Ectodermal cell (in vitro differentiated cells): Measurements from ENCODE around the gene NSMCE4A.
"Not testable (repeated sequence)": the region's sequence is repeated elsewhere in the genome, so short reads cannot be mapped to it uniquely, and the experiment has no call there.

ENCODE experiments used
- H3K27ac ChIP-seq: 2 replicates; pipeline ENCODE4 v1.7.0; 2013; ENCODE audit warnings: mild to moderate bottlenecking, low read depth, low read length; ENCODE audit not compliant: insufficient read depth, poor library complexity, severe bottlenecking
- H3K27me3 ChIP-seq: 2 replicates; pipeline ENCODE4 v1.7.0; 2013; ENCODE audit warnings: mild to moderate bottlenecking, low read length; ENCODE audit not compliant: insufficient read depth, control insufficient read depth, poor library complexity, severe bottlenecking
- H3K36me3 ChIP-seq: one replicate; pipeline ENCODE4 v1.7.0; 2013; ENCODE audit warnings: low read length; ENCODE audit not compliant: control insufficient read depth, insufficient read depth
- H3K4me1 ChIP-seq: one replicate; pipeline ENCODE4 v1.7.0; 2013; ENCODE audit warnings: low read length; ENCODE audit not compliant: control insufficient read depth, insufficient read depth
- H3K4me3 ChIP-seq: 2 replicates; pipeline ENCODE4 v1.7.0; 2013; ENCODE audit warnings: low read depth, low read length, control low read depth; ENCODE audit not compliant: insufficient read depth
- H3K9me3 ChIP-seq: 2 replicates; pipeline ENCODE4 v1.7.0; 2013; ENCODE audit warnings: mild to moderate bottlenecking, low read length, moderate library complexity; ENCODE audit not compliant: control insufficient read depth
- WGBS, 2 experiments: methylation state at CpG; one replicate each; pipeline ENCODE4 v1.1.7; 2013; ENCODE audit warnings: missing lambda C conversion rate in 2 of 2; 5-methylcytosine and 5-hydroxymethylcytosine counted together

Gene NSMCE4A

DNA sequence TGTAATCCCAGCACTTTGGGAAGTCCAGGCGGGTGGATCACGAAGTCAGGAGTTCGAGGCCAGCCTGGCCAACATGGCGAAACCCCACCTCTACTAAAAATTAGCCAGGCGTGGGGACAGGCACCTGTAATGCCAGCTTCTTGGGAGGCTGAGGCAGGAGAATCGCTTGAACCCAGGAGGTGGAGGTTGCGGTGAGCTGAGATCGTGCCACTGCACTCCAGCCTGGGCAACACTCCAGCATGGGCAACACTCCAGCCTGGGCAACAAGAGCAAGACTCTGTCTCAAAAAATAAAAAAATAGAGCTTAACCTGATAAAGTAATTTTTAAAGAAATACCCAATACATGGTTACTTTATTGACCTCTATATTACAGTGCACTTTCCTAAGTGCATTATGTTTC, 5.9 kb downstream of the NSMCE4A start:
- H3K9me3 ChIP-seq, H3K27me3 ChIP-seq, H3K27ac ChIP-seq, H3K4me3 ChIP-seq, H3K4me1 ChIP-seq: not testable (repeated sequence)
- 93 to 97% methylated on average over 8 of the region's 8 CpGs for WGBS, 2 experiments
- peaks cover 30% of the 10 kb centered on the region for H3K36me3 ChIP-seq

DNA sequence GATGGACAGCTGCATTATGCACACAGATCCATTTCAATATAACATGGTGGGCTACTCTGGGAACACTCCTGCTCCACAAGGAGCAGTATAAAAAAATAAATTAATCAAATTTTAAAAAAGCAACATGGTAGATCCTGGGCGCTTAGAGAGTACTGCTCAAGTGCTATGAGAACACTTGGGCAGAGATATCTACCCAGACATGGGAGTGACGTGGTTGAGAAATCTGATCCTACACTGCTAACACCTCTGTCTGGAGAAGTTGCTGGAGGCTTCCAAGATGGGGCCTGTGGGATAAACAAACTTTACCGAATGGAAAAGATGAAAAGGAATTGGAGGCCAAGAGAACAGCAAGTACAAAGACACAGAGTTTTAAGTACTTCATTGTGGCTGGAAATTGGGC, 9.0 kb downstream of the NSMCE4A start:
- Histone ChIP-seq H3K4me3 (no peak overlapping the region), H3K4me1 (no peaks in the 10 kb centered on the region), H3K9me3 (no peaks in the 10 kb centered on the region), H3K27me3 (no peaks in the 10 kb centered on the region), H3K27ac (no peak overlapping the region), H3K36me3 (peaks cover 30% of the 10 kb centered on the region)
- WGBS, 2 experiments = 95% methylated on average over 3 of the region's 3 CpGs

- Histone ChIP-seq H3K9me3 (no peaks in the 10 kb centered on the region), H3K36me3 (peaks cover 18% of the 10 kb centered on the region), H3K4me1 (no peaks in the 10 kb centered on the region), H3K4me3 (no peak overlapping the region), H3K27me3 (no peaks in the 10 kb centered on the region), H3K27ac (no peak overlapping the region)
- 95 to 100% methylated on average over 2 of the region's 2 CpGs for WGBS, 2 experiments
Observed at GRCh38 chr10:121961456-121961855, 13.6 kb downstream of the NSMCE4A start.

GRCh38 chr10:121959671-121960070, 15.3 kb downstream of the NSMCE4A start:
- no peaks in the 10 kb centered on the region for H3K27me3 ChIP-seq
- no peak overlapping the region for H3K27ac ChIP-seq
- 55 to 72% methylated on average over 1 to 3 of the region's 3 CpGs for WGBS, 2 experiments
- H3K9me3 ChIP-seq = no peaks in the 10 kb centered on the region
- H3K4me1 ChIP-seq = no peaks in the 10 kb centered on the region
- H3K4me3 ChIP-seq = no peak overlapping the region
- peaks cover 4% of the 10 kb centered on the region for H3K36me3 ChIP-seq

DNA sequence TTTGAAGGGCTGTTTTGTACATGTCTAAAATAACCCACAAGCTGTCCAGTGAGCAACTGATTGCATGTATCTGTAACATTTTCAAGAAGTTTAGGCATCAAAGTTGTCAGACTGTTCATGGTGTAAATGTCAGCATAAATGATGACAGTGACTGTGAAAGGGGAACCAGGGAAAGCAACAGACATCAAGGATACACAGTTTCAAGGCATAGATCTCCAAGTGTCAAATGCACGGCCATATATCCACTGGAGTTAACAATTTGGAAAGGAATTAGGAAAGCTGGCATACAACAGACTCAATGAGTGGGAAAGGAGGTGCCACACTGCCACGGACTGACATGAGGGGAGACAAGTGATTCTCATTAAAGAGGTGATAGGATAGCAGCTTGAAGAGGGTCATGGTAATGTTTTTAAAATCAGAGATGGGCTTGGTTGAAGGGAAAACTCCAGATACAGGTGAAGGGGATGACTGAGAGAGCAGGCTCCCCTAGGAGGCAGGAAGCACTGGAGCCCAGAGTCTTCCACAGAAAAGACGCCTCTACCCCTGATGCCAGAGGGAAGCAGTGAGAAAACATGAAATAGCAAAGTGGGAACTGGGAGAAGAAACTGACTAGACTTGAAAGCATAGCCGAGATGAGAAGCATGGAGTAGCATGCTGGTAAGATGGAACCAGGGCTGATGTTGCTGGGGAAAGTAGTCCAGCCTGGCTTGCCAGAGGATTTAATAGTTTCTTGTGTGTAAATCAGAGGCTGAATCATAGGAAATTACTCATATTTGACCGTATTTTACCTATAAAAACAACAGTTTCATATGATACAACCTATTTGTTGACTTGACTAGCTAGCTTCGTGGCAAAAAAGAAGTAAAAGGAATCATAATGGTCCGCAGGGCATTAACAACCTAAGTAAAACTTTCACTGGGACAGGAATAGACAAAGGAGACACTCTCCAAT, 18.6 kb downstream of the NSMCE4A start:
- Histone ChIP-seq H3K4me3 (no peak overlapping the region), H3K9me3 (no peaks in the 10 kb centered on the region), H3K27ac (no peak overlapping the region), H3K4me1 (no peaks in the 10 kb centered on the region), H3K36me3 (peaks cover 4% of the 10 kb centered on the region), H3K27me3 (no peaks in the 10 kb centered on the region)
- WGBS, 2 experiments = 94 to 97% methylated on average over 7 of the region's 7 CpGs

DNA sequence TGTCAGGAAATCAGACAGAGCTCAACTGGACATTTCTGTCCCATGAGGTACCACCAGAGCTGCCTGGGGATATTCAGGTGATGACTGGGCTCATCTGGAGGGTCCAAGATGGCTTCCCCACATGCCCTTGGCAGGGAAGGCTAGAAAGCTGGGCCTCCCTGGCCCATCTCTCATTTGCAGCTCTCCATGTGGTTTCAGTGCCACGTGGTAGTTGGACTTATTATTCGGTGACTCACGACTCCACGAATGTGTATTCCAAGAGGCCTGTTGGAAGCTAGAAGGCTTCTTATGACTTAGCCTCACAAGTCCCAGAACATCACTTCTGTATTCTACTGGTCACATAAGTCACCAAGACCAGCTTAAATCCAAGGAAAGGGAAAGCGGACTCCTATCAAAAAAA, 22.8 kb downstream of the NSMCE4A start:
- Histone ChIP-seq H3K9me3 (no peaks in the 10 kb centered on the region), H3K27me3 (no peaks in the 10 kb centered on the region), H3K36me3 (no peaks in the 10 kb centered on the region), H3K4me3 (no peak overlapping the region), H3K27ac (no peak overlapping the region), H3K4me1 (no peaks in the 10 kb centered on the region)
- WGBS, 2 experiments = 91 to 92% methylated on average over 5 of the region's 5 CpGs

DNA sequence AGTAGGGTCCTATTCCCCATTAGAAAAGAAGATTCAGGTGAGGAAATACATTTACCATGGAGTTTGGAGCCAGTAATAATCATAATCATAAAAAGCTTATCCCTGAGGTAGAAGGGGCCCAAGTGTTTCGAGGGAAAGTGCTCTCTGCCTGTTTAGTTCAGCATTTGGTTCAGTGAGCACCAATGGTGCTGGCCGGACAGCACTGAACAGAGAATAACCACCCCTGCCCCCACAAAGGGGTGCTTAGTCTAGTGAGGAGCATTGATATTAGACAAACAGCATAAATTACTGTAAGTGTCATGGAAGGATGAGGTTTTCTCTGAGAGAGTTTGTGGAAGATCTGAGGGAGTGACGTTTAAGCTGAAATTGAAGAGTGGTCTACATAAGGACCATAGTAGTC, 25.6 kb downstream of the NSMCE4A start:
- no peak overlapping the region for H3K27ac ChIP-seq
- 90 to 91% methylated on average over 3 of the region's 3 CpGs for WGBS, 2 experiments
- no peaks in the 10 kb centered on the region for H3K9me3 ChIP-seq
- no peaks in the 10 kb centered on the region for H3K4me1 ChIP-seq
- H3K4me3 ChIP-seq = no peak overlapping the region
- no peaks in the 10 kb centered on the region for H3K27me3 ChIP-seq
- no peaks in the 10 kb centered on the region for H3K36me3 ChIP-seq

DNA sequence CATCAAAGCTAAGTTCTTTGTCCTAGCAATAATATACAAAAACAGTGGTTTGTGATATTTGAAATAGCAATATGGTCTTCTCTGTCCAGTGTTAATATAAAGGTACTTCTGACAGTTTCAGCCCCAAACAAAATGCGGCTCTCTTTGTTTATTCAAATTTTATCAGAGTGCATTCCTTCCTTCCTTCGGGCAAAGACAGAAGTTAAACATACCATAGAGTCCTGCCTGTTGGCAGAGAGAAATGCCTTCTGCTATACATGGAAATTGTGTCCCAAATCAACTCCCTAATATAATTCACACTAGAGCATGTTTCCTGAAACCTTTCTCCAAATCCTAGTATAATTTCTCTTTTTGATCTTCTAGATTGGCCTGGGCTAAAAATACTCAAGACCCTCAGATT, 26.0 kb downstream of the NSMCE4A start:
- Histone ChIP-seq H3K36me3 (no peaks in the 10 kb centered on the region), H3K9me3 (no peaks in the 10 kb centered on the region), H3K4me3 (no peak overlapping the region), H3K27me3 (no peaks in the 10 kb centered on the region), H3K4me1 (no peaks in the 10 kb centered on the region), H3K27ac (no peak overlapping the region)
- 87 to 93% methylated on average over 2 of the region's 2 CpGs for WGBS, 2 experiments

GRCh38 chr10:121947343-121948330, 27.4 kb downstream of the NSMCE4A start:
- Histone ChIP-seq H3K4me3 (no peak overlapping the region), H3K27ac (no peak overlapping the region), H3K9me3 (no peaks in the 10 kb centered on the region), H3K27me3 (no peaks in the 10 kb centered on the region), H3K4me1 (no peaks in the 10 kb centered on the region), H3K36me3 (no peaks in the 10 kb centered on the region)
- WGBS, 2 experiments = 90 to 94% methylated on average over 5 to 6 of the region's 7 CpGs
